Left renal cortex interstitium (tissue), 4 donors: Measurements from ENCODE around the gene MXRA5. TPM values are rescaled to one million over a fixed set of nuclear protein-coding genes. Genes with fewer than 3 reads are reported as not detected.
"Not testable (repeated sequence)": the region's sequence is repeated elsewhere in the genome, so short reads cannot be mapped to it uniquely, and the experiment has no call there.

Source experiments
- DNase-seq, 4 donors: peaks; one replicate each; pipeline ENCODE4 v3.0.0-alpha.2; 2013; ENCODE audit warnings: low read depth in 4 of 4, low spot score in 2 of 4, missing footprints in 1 of 4
- polyA plus RNA-seq, 4 donors: library from polyadenylated mRNA; unstranded; fragments of 120-200 nt; gene quantifications; one replicate each; pipeline ENCODE4 v1.2.1, GENCODE V29; 2013; ENCODE audit not compliant: insufficient read length in 4 of 4

The MXRA5 gene
- polyA plus RNA-seq, 4 donors: 3.6 to 8.7 (median 8.1) TPM

- DNase-seq: peak in 1 of 4 donors; percentile 28
Observed at GRCh38 chrX:3345281-3346191, 916 bp downstream of the MXRA5 start.

DNA sequence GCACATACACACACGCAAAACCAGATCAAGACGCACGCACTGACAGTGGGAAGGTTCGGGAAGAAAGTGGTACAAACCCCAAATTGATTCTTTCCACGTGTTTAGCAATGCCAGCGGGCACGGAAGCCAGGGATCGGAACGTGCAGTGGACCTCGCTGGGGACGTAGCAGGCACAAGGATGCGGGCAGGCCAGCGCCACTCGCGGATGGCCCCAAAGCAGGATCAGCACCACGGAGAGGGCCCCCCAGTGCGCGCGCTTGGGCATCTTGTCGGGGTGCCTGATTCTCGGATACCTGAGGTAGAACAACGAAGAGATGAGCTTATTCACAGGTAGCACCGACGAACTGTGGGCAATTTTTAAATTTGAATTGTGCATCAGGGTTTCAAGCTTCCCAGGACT is 2.9 kb downstream of the MXRA5 start:
- DNase-seq: not testable (repeated sequence)

GRCh38 chrX:3340016-3340415 is 6.4 kb downstream of the MXRA5 start:
- no peak for DNase-seq

- no peak for DNase-seq
Observed at GRCh38 chrX:3326681-3327080, 19.8 kb downstream of the MXRA5 start.

- DNase-seq: no peak
Observed at GRCh38 chrX:3320471-3321046, 25.9 kb downstream of the MXRA5 start.

DNA sequence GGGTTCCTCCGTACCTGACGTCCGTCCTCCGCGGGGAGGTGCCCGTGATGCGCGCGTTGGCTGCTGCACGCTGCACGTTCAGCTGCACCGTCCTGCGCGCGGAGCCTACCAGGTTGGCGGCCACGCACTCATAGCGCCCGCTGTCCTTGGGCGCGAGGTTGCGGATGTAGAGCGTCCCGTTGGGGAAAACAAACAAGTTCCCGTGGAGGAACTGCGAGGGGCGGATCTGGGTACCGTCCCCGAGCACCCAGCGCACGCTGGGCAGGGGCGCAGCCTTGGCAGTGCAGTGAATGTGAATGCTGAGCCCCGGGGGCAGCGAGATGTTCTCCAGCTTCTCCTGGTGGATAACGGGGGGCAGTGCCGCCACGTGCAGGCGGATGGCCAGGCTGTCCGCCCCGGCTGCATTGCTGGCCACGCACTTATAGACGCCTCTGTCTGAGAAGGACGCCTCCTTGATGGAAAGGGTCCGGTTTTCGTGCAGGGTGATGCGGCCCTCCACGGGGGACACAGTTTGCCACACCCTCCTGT is 29.2 kb downstream of the MXRA5 start:
- no peak for DNase-seq

DNA sequence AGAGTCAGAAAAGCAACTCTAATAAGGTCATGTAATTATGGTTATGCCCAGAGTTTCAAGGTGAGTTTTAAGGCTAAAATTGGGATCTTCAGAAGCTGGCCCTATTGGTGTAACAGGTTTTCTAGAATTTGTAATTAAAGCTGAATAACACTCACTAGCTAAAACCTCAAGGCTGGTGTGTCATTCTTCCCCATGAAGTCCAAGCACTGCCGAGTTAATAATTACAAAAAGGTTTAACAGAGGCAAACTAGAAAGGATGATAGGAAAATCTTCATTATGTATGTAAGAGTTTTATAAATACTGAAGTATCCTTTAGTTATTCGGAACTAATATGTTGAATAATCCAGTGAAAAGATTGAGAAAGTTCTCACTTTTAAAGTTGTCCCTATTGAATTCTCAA is 34.3 kb downstream of the MXRA5 start:
- DNase-seq: no peak

GRCh38 chrX:3307881-3308280 is 38.6 kb downstream of the MXRA5 start:
- DNase-seq: no peak

- DNase-seq: no peak
Observed at GRCh38 chrX:3299636-3300035, 46.8 kb downstream of the MXRA5 start.

- no peak for DNase-seq
Observed at GRCh38 chrX:3295731-3296130, 50.7 kb downstream of the MXRA5 start.

DNA sequence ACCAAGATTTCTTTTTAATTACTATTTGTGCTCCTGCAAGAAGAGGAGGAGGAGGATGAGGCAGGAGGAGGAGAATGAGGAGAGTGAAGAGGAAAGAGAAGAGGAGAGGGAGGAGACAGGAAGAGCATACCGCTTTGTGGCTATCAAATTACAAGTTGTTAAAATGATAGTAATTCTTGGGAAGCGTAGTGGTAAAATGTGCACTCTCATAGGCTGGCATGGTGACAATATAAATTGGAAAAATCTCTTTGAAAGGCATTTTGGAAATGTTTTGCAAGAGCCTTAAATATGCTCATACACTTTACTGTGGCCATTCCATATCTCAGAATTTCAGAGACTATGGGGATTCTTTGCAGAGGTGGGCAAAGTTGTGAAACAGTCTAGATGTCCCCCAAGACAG is 53.2 kb downstream of the MXRA5 start:
- DNase-seq: no peak

GRCh38 chrX:3290561-3290960 is 55.9 kb downstream of the MXRA5 start:
- DNase-seq: no peak

GRCh38 chrX:3286196-3286945 is 60.1 kb downstream of the MXRA5 start:
- DNase-seq: no peak

- DNase-seq: no peak
Observed at GRCh38 chrX:3280706-3281105, 65.7 kb downstream of the MXRA5 start.

DNA sequence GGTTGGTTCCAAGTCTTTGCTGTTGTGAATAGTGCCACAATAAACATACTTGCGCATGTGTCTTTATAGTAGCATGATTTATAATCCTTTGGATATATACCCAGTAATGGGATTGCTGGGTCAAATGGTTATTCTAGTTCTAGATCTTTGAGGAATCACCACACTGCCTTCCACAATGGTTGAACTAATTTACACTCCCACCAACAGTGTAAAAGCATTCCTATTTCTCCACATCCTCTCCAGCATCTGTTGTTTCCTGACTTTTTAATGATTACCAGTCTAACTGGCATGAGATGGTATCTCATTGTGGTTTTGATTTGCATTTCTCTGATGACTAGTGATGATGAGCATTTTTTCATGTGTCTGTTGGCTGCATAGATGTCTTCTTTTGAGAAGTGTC is 72.8 kb downstream of the MXRA5 start:
- DNase-seq: not testable (repeated sequence)

- no peak for DNase-seq
Observed at GRCh38 chrX:3271834-3272186, 74.6 kb downstream of the MXRA5 start.

DNA sequence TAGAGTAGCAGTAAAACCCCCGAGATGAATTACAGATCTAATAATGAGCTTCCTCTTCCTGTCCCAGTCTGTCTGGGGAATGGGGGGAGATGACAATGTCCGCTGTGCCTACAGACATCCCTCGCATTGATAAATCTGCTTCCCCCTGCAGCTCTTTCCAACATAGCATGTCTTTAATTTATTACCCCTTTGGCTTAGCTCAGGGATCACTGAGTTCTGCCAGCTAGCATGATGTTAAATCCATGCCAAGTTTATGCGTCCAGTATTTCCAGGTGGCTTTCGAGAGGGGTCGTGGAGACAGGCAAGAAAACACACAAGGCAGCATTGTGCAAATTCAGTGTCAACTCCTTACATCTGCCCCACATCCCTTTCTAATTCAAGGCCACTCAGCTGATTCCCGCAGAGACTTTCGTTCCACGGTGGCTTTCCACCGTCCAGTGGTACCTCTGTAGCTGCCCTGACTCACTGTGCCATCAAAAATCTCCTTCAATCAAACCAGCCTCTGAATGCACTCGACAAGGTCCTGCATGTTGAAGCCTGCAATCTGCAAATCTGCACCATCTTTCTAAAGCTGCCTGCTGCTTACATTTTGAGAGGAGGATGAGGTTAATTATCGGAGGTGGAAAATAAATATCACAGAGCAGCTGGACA is 75.1 kb downstream of the MXRA5 start:
- DNase-seq: no peak

DNA sequence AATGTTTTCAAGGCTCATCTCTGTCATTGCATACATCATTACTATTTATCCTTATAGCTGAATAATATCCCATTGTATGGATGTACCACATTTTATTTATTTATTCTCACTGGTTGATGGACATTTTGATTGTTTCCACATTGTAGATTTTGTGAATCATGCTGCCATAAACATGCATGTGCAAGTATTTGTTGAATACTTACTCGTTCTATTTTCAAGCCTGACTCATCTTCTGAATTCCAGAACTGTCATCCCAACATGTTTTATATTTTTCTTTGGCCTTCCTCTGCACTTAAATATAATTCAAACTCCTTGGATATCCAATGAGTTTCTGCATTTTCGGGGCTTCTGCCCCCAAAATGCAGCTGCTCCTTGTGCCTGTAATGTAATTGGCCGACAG is 77.6 kb downstream of the MXRA5 start:
- no peak for DNase-seq

DNA sequence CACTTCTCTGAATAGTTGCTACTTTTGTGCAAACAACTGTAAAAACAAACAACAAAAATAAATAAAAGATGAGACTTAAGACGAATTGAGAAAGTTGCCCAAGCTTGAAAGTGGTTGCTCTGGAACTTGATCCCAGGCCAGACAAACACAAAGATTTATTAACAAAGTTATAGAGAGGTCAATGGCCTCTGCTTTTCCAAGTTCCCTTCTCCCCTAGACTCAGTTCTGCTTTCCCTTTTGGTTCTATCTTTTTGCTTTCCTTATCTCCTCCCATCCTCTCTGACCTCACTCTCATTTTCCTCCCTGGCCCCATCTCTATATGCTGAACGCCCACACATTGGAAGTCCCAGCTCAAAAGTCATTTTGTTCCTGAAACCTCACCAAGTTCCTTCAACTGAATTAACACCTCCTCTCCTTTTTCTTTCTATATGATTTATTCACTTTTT is 82.7 kb downstream of the MXRA5 start:
- DNase-seq: no peak

GRCh38 chrX:3262901-3263300 is 83.6 kb downstream of the MXRA5 start:
- no peak for DNase-seq
